H1 (cell line): ENCODE data around the gene MUC5B. TPM values are rescaled to one million over a fixed set of nuclear protein-coding genes. Genes with fewer than 3 reads are reported as not detected.

ENCODE experiments used
- CTCF ChIA-PET: fragments of 300-600 bp; sonication (Branson Sonifier 250); formaldehyde crosslinking; loops from one replicate; lab custom pipeline; 2021; ENCODE audit not compliant: partially characterized antibody; lab: Charles Lee
- POLR2A ChIA-PET: fragments of 300-600 bp; sonication (Branson Sonifier 250); formaldehyde crosslinking; loops from one replicate; lab custom pipeline; 2021; ENCODE audit warnings: inconsistent platforms; ENCODE audit not compliant: partially characterized antibody; lab: Charles Lee
- DNase-seq, 2 experiments: peaks; one replicate each; pipeline versions ENCODE4 v3.0.0 to v3.0.0-alpha.2; 2010 to 2022; ENCODE audit warnings: low spot score in 2 of 2, low read depth in 1 of 2, mixed read lengths in 1 of 2
- FAIRE-seq: peaks from 2 replicates; lab custom pipeline; 2011; peaks lifted over from hg19 to GRCh38; lab: Jason Lieb, UNC
- H2AFZ ChIP-seq: 2 replicates; pipeline ENCODE4 v1.8.1; 2012; ENCODE audit warnings: low read length, inconsistent platforms
- H2AK5ac ChIP-seq: 2 replicates; pipeline ENCODE4 v1.6.1; 2013; ENCODE audit warnings: low read depth, low read length
- H2BK120ac ChIP-seq: replicated peaks from 2 replicates; pipeline ENCODE3; 2013; ENCODE audit warnings: low read depth, low read length, inconsistent platforms
- H2BK12ac ChIP-seq: 2 replicates; pipeline ENCODE4 v1.6.1; 2013; ENCODE audit warnings: low read depth, low read length
- H2BK15ac ChIP-seq: 2 replicates; pipeline ENCODE4 v1.6.1; 2013; ENCODE audit warnings: low read length
- H2BK20ac ChIP-seq: 2 replicates; pipeline ENCODE4 v1.6.1; 2013; ENCODE audit warnings: low read length
- H2BK5ac ChIP-seq: 2 replicates; pipeline ENCODE4 v1.6.1; 2013; ENCODE audit warnings: low read depth, low read length
- H3K14ac ChIP-seq: 2 replicates; pipeline ENCODE4 v1.6.1; 2013; ENCODE audit warnings: inconsistent platforms; ENCODE audit not compliant: insufficient read length
- H3K18ac ChIP-seq: 2 replicates; pipeline ENCODE4 v1.6.1; 2013; ENCODE audit warnings: low read length; ENCODE audit errors: extremely low read depth
- H3K23ac ChIP-seq: 2 replicates; pipeline ENCODE4 v1.6.1; 2013; ENCODE audit warnings: inconsistent platforms; ENCODE audit not compliant: insufficient read length
- H3K23me2 ChIP-seq: 2 replicates; pipeline ENCODE4 v1.6.1; 2013; ENCODE audit warnings: low read depth, low read length
- H3K27ac ChIP-seq: 2 replicates; pipeline ENCODE4 v1.6.1; 2011; ENCODE audit warnings: low read depth, low read length, inconsistent platforms
- H3K27me3 ChIP-seq, 4 experiments: replicated peaks in 1 of 4; 1 replicate in 1 of 4; 2 replicates in 3 of 4; pipeline versions ENCODE4 v1.6.1 to v1.8.1; 2011 to 2013; ENCODE audit warnings: low read length in 3 of 4, mild to moderate bottlenecking in 3 of 4, inconsistent platforms in 2 of 4, mixed read lengths in 2 of 4, moderate library complexity in 1 of 4; ENCODE audit not compliant: control insufficient read depth in 3 of 4, insufficient read depth in 3 of 4; ENCODE audit errors: extremely low read depth in 1 of 4
- H3K36me3 ChIP-seq, 4 experiments: 2 replicates each; pipeline versions ENCODE4 v1.6.1 to v1.8.1; 2011 to 2013; ENCODE audit warnings: mild to moderate bottlenecking in 4 of 4, low read length in 3 of 4, moderate library complexity in 2 of 4, control low read depth in 1 of 4, inconsistent platforms in 1 of 4; ENCODE audit not compliant: insufficient read depth in 4 of 4, control insufficient read depth in 2 of 4
- H3K4ac ChIP-seq: replicated peaks from 2 replicates; pipeline ENCODE3; 2013; ENCODE audit warnings: low read length, low read depth, mixed read lengths, inconsistent platforms; ENCODE audit not compliant: insufficient read length
- H3K4me1 ChIP-seq, 4 experiments: replicated peaks in 1 of 4; 1 replicate in 1 of 4; 2 replicates in 3 of 4; pipeline versions ENCODE4 v1.6.1 to v1.8.1; 2011 to 2013; ENCODE audit warnings: low read length in 3 of 4, inconsistent platforms in 2 of 4, mixed read lengths in 1 of 4; ENCODE audit not compliant: insufficient read depth in 4 of 4, control insufficient read depth in 3 of 4
- H3K4me2 ChIP-seq, 2 experiments: 2 replicates each; pipeline versions ENCODE4 v1.6.1 to v1.8.1; 2011 to 2013; ENCODE audit warnings: low read depth in 2 of 2, low read length in 2 of 2, control low read depth in 1 of 2, inconsistent platforms in 1 of 2, mild to moderate bottlenecking in 1 of 2; ENCODE audit not compliant: insufficient read depth in 1 of 2
- H3K4me3 ChIP-seq, 4 experiments: fragments of 200-600, 300-600 bp in 1 of 4; sonication (generic), shearing (Covaris generic), sonication (Bioruptor Twin) in 1 of 4; 2 replicates each; pipeline versions ENCODE4 v1.5.1 to v1.8.1; 2011 to 2016; ENCODE audit warnings: low read length in 4 of 4, low read depth in 3 of 4, control low read depth in 2 of 4, inconsistent platforms in 2 of 4, mild to moderate bottlenecking in 2 of 4, mixed read lengths in 1 of 4, moderate library complexity in 1 of 4; ENCODE audit not compliant: insufficient read depth in 2 of 4; ENCODE audit errors: extremely low read depth in 1 of 4
- H3K56ac ChIP-seq: replicated peaks from 2 replicates; pipeline ENCODE3; 2013; ENCODE audit warnings: low read depth, mild to moderate bottlenecking, mixed read lengths, low read length, inconsistent platforms; ENCODE audit not compliant: insufficient read length
- H3K79me1 ChIP-seq: 2 replicates; pipeline ENCODE4 v1.6.1; 2013; ENCODE audit warnings: low read depth, low read length, control low read depth
- H3K79me2 ChIP-seq, 2 experiments: 2 replicates each; pipeline versions ENCODE4 v1.6.1 to v1.8.1; 2012 to 2013; ENCODE audit warnings: low read length in 2 of 2, mild to moderate bottlenecking in 2 of 2, inconsistent platforms in 1 of 2; ENCODE audit not compliant: insufficient read depth in 2 of 2, control insufficient read depth in 1 of 2
- H3K9ac ChIP-seq, 4 experiments: replicated peaks in 1 of 4; 1 replicate in 1 of 4; 2 replicates in 3 of 4; pipeline versions ENCODE4 v1.6.1 to v1.8.1; 2011 to 2013; ENCODE audit warnings: low read depth in 3 of 4, low read length in 3 of 4, control low read depth in 2 of 4, mild to moderate bottlenecking in 2 of 4, moderate library complexity in 2 of 4, inconsistent platforms in 1 of 4; ENCODE audit errors: extremely low read depth in 1 of 4
- H3K9me3 ChIP-seq, 2 experiments: 2 replicates each; pipeline versions ENCODE4 v1.6.1 to v1.8.1; 2012 to 2013; ENCODE audit warnings: mild to moderate bottlenecking in 2 of 2, moderate library complexity in 2 of 2, control low read depth in 1 of 2, inconsistent platforms in 1 of 2, low read depth in 1 of 2, low read length in 1 of 2, mixed read lengths in 1 of 2; ENCODE audit not compliant: insufficient read depth in 2 of 2
- H4K20me1 ChIP-seq, 2 experiments: replicated peaks in 1 of 2; 2 replicates each; pipeline versions ENCODE3 to v1.8.1; 2011 to 2013; ENCODE audit warnings: inconsistent platforms in 2 of 2, low read length in 2 of 2, mild to moderate bottlenecking in 1 of 2; ENCODE audit not compliant: insufficient read depth in 2 of 2, control insufficient read depth in 1 of 2
- H4K5ac ChIP-seq: 2 replicates; pipeline ENCODE4 v1.6.1; 2013; ENCODE audit warnings: low read length, low read depth, mixed read lengths, inconsistent platforms; ENCODE audit not compliant: insufficient read length
- H4K8ac ChIP-seq: 2 replicates; pipeline ENCODE4 v1.8.0; 2013; ENCODE audit warnings: mild to moderate bottlenecking, moderate library complexity, low read length, inconsistent platforms; ENCODE audit not compliant: insufficient read depth; ENCODE audit errors: extremely low read depth
- H4K91ac ChIP-seq: replicated peaks from 2 replicates; pipeline ENCODE3; 2013; ENCODE audit warnings: low read length, mixed read lengths, inconsistent platforms; ENCODE audit not compliant: insufficient read length
- CBX5 ChIP-seq: fragments of 300-800, 300-1000 bp; sonication (generic); IDR thresholded peaks from 2 replicates; pipeline ENCODE4 v1.7.1; 2016; ENCODE audit warnings: antibody characterized with exemption, low read length, low read depth
- CHD2 ChIP-seq: IDR thresholded peaks from 2 replicates; pipeline ENCODE4 v1.6.1; 2012; ENCODE audit warnings: low read length, improper control_type of control experiment
- JUN ChIP-seq: IDR thresholded peaks from 2 replicates; pipeline ENCODE4 v1.6.1; 2011; ENCODE audit warnings: low read depth, mild to moderate bottlenecking, improper control_type of control experiment, low read length
- JUND ChIP-seq: IDR thresholded peaks from 2 replicates; pipeline ENCODE4 v1.6.1; 2011; ENCODE audit warnings: mild to moderate bottlenecking, improper control_type of control experiment, low read length
- KDM4A ChIP-seq: IDR thresholded peaks from one replicate; pipeline ENCODE4 v1.7.1; 2012; ENCODE audit warnings: low read depth, mild to moderate bottlenecking, moderate library complexity, low read length, inconsistent platforms; ENCODE audit not compliant: severe bottlenecking
- MAX ChIP-seq: IDR thresholded peaks from 2 replicates; pipeline ENCODE4 v1.6.1; 2012; ENCODE audit warnings: inconsistent platforms
- RFX5 ChIP-seq: IDR thresholded peaks from 2 replicates; pipeline ENCODE4 v1.6.1; 2011; ENCODE audit warnings: low read depth, low read length, improper control_type of control experiment, borderline replicate concordance
- SIRT6 ChIP-seq: IDR thresholded peaks from one replicate; pipeline ENCODE4 v1.7.1; 2012; ENCODE audit warnings: low read length, inconsistent platforms
- SP2 ChIP-seq: IDR thresholded peaks from 2 replicates; pipeline ENCODE4 v1.6.1; 2012; ENCODE audit warnings: mild to moderate bottlenecking, low read length, inconsistent platforms
- SUZ12 ChIP-seq: fragments of 200-600 bp; sonication (generic); IDR thresholded peaks from 2 replicates; pipeline ENCODE4 v1.6.1; 2012; ENCODE audit warnings: mild to moderate bottlenecking, inconsistent platforms, low read length, moderate library complexity, mixed read lengths
- TAF1 ChIP-seq: IDR thresholded peaks from 2 replicates; pipeline ENCODE4 v1.6.1; 2011; ENCODE audit warnings: mild to moderate bottlenecking, low read depth, low read length
- TEAD4 ChIP-seq: IDR thresholded peaks from 2 replicates; pipeline ENCODE4 v1.6.1; 2012; ENCODE audit warnings: low read depth, low read length, inconsistent platforms, mixed read lengths
- WGBS, 2 experiments: shearing (Covaris generic) in 1 of 2; methylation state at CpG; one replicate each; pipeline versions ENCODE4 v1.1.6 to v1.1.7; 2013 to 2015; ENCODE audit warnings: low lambda C conversion rate in 2 of 2, mixed read lengths in 2 of 2, inconsistent platforms in 1 of 2, low coverage in 1 of 2, missing lambda C conversion rate in 1 of 2; ENCODE audit not compliant: insufficient replicate concordance in 2 of 2, insufficient coverage in 1 of 2, insufficient read length in 1 of 2; ENCODE audit errors: extremely low coverage in 1 of 2, missing lambda C conversion rate in 1 of 2; 5-methylcytosine and 5-hydroxymethylcytosine counted together
- polyA plus RNA-seq, 7 experiments: library from polyadenylated mRNA; depleted of rRNA in 3 of 7; stranded (reverse) in 5 of 7; unstranded in 2 of 7; fragments of >200 nt in 5 of 7; fragments of 200-250 nt in 2 of 7; gene quantifications; 1 replicate in 5 of 7; 2 replicates in 1 of 7; 4 replicates in 1 of 7; pipeline versions ENCODE4 v1.2.1 to v1.2.3, GENCODE V29; 2011 to 2013; ENCODE audit warnings: missing spikeins in 2 of 7, mixed read lengths in 2 of 7
- total RNA-seq: library from RNA; stranded (reverse); fragmentation: NEBNext Ultra II Directional; extraction: Animal tissue kit (Norgen Biotek cat#: 25700); gene quantifications from 2 replicates; pipeline ENCODE4 v1.2.1, GENCODE V29; 2021

MUC5B gene
- total and polyA plus RNA-seq, 2 of the 8 experiments (the other 6 are each of a cell fraction or from before 2014, with no cell fraction given), result 0.02 to 0.03 TPM

GRCh38 chr11:1281326-1281973, 58.6 kb downstream of the MUC5B start:
- no peak overlapping the region for H3K4ac ChIP-seq
- no peak overlapping the region for H2BK120ac ChIP-seq
- no peaks in the 10 kb centered on the region for H3K27me3 ChIP-seq
- H2AFZ ChIP-seq, result no peak overlapping the region
- no peak overlapping the region for H3K14ac ChIP-seq
- no peak overlapping the region for H3K4me3 ChIP-seq
- no peak overlapping the region for H4K91ac ChIP-seq
- H2BK15ac ChIP-seq, result no peak overlapping the region
- no peak overlapping the region for H2AK5ac ChIP-seq
- peaks cover 6% of the 10 kb centered on the region; the same call in 1 of the 2 replicates for H3K79me1 ChIP-seq
- H3K79me2 ChIP-seq, result no peaks in the 10 kb centered on the region
- no peak overlapping the region for H4K5ac ChIP-seq
- H3K9me3 ChIP-seq, result no peaks in the 10 kb centered on the region
- TF ChIP-seq SIRT6 (no peak), SP2 (no peak), KDM4A (no peak), JUN (no peak), SUZ12 (no peak), JUND (no peak), RFX5 (no peak), CHD2 (no peak), MAX (no peak), CBX5 (no peak), TEAD4 (no peak), TAF1 (no peak)
- TF ChIP-seq, all 59 proteins: peak for 0
- POLR2A ChIA-PET, result no interaction called here
- no peak for DNase-seq
- Histone ChIP-seq H3K23ac (no peak overlapping the region), H4K20me1 (peaks cover 0 to 16% of the 10 kb centered on the region in 2 experiments), H3K18ac (no peak overlapping the region), H3K27ac (no peak overlapping the region), H3K36me3 (peaks cover 3 to 22% (median 12%) of the 10 kb centered on the region in 4 experiments; a peak in 6 of 8 replicates), H3K4me2 (no peak overlapping the region), H3K56ac (no peak overlapping the region), H4K8ac (no peak overlapping the region), H3K9ac (no peak overlapping the region), H2BK5ac (no peak overlapping the region), H3K4me1 (no peaks in the 10 kb centered on the region; a peak in 1 of 7 replicates), H2BK20ac (no peak overlapping the region), H2BK12ac (no peak overlapping the region), H3K23me2 (no peaks in the 10 kb centered on the region)
- CTCF ChIA-PET, result interaction anchor here (1.0 kb wide), 1 partner anchor 19 kb away, joined by 3 read pairs; no protein-coding TSS in a partner anchor
- WGBS, 2 experiments, result 91% methylated on average over 33 of the region's 33 CpGs; no CpG with 5 or more reads in 1 of the 2 experiments
- FAIRE-seq, result no peak
